GM12878 (cell line): ENCODE measurements around the gene SRD5A1. TPM values are rescaled to one million over a fixed set of nuclear protein-coding genes. Genes with fewer than 3 reads are reported as not detected.

Experiments used
- ATAC-seq: fragments of 200-7000 bp; cut with Tn5 transposase; 3 replicates; pipeline ENCODE4 v1.9.1; 2020; ENCODE audit warnings: mild to moderate bottlenecking, moderate library complexity
- BruUV-seq: library from RNA; stranded (reverse); fragments of 400-500 nt; replicated peaks from 2 replicates; lab custom pipeline; 2021; lab: Mats Ljungman, UMichigan
- CTCF ChIA-PET: fragments of 300-600 bp; sonication (Branson Sonifier 250); formaldehyde crosslinking; extraction: SDS; loops from one replicate; lab custom pipeline; 2021; ENCODE audit warnings: inconsistent platforms; lab: Yijun Ruan, JAX
- POLR2A ChIA-PET: fragments of 350-600 bp; formaldehyde crosslinking; extraction: SDS; loops from one replicate; lab custom pipeline; 2021; ENCODE audit warnings: inconsistent platforms; lab: Charles Lee
- RAD21 ChIA-PET: fragments of 300-600 bp; sonication (Branson Sonifier 250); formaldehyde crosslinking; loops from one replicate; lab custom pipeline; 2023; ENCODE audit warnings: antibody characterized with exemption; ENCODE audit not compliant: unreplicated experiment; lab: Charles Lee
- SMC1A ChIA-PET: fragments of 300-600 bp; sonication (Branson Sonifier 250); formaldehyde crosslinking; loops from one replicate; lab custom pipeline; 2023; ENCODE audit not compliant: unreplicated experiment, uncharacterized antibody; lab: Charles Lee
- DNase-seq: peaks from one replicate; pipeline ENCODE4 v3.0.0-alpha.2; 2011; ENCODE audit warnings: low read depth, low spot score
- FAIRE-seq: peaks from 3 replicates; lab custom pipeline; 2011; peaks lifted over from hg19 to GRCh38; lab: Jason Lieb, UNC
- H2AFZ ChIP-seq: 2 replicates; pipeline ENCODE4 v1.6.0; 2011; ENCODE audit warnings: low read depth, low read length, control low read depth; ENCODE audit not compliant: control insufficient read depth
- H3K27ac ChIP-seq: 2 replicates; pipeline ENCODE4 v1.5.1; 2011; ENCODE audit warnings: control low read depth; ENCODE audit not compliant: control insufficient read depth, insufficient read depth
- H3K27me3 ChIP-seq, 2 experiments: replicated peaks in 1 of 2; 2 replicates each; pipeline versions ENCODE4 v1.6.0 to v1.6.1; 2011; ENCODE audit warnings: low read length in 1 of 2; ENCODE audit not compliant: control insufficient read depth in 2 of 2, insufficient read depth in 2 of 2
- H3K36me3 ChIP-seq, 2 experiments: 2 replicates each; pipeline ENCODE4 v1.5.1; 2011; ENCODE audit warnings: low read length in 1 of 2; ENCODE audit not compliant: control insufficient read depth in 2 of 2, insufficient read depth in 2 of 2
- H3K4me1 ChIP-seq: 2 replicates; pipeline ENCODE4 v1.6.1; 2011; ENCODE audit warnings: mild to moderate bottlenecking, low read length, moderate library complexity, mixed read lengths; ENCODE audit not compliant: control insufficient read depth, insufficient read depth
- H3K4me2 ChIP-seq: 2 replicates; pipeline ENCODE4 v1.6.0; 2011; ENCODE audit warnings: control low read depth; ENCODE audit not compliant: control insufficient read depth, insufficient read depth
- H3K4me3 ChIP-seq: fragments of 200-600 bp; sonication (generic); 2 replicates; pipeline ENCODE4 v1.5.1; 2016
- H3K79me2 ChIP-seq: 2 replicates; pipeline ENCODE4 v1.6.0; 2011; ENCODE audit warnings: low read length; ENCODE audit not compliant: control insufficient read depth, insufficient read depth
- H3K9ac ChIP-seq: 2 replicates; pipeline ENCODE4 v1.8.0; 2011; ENCODE audit warnings: low read length, control low read depth, mixed read lengths; ENCODE audit not compliant: control insufficient read depth, insufficient read depth
- H3K9me3 ChIP-seq: replicated peaks from 3 replicates; pipeline ENCODE4 v1.5.1; 2011; ENCODE audit warnings: mild to moderate bottlenecking, low read length; ENCODE audit not compliant: control insufficient read depth, insufficient read depth
- H4K20me1 ChIP-seq: 2 replicates; pipeline ENCODE4 v1.6.0; 2011; ENCODE audit not compliant: control insufficient read depth, insufficient read depth
- CEBPZ ChIP-seq: fragments of 150-350 bp; IDR thresholded peaks from 2 replicates; pipeline ENCODE4 v1.6.1; 2016; ENCODE audit warnings: low read depth, low read length
- CREM ChIP-seq: IDR thresholded peaks from 2 replicates; pipeline ENCODE4 v1.6.1; 2014; ENCODE audit warnings: antibody characterized with exemption, low read depth
- E2F4 ChIP-seq: IDR thresholded peaks from 2 replicates; pipeline ENCODE4 v1.6.1; 2012; ENCODE audit warnings: low read depth, low read length, improper control_type of control experiment
- ELK1 ChIP-seq: IDR thresholded peaks from 2 replicates; pipeline ENCODE4 v1.6.1; 2012; ENCODE audit warnings: low read depth, low read length, improper control_type of control experiment
- MAX ChIP-seq: IDR thresholded peaks from 2 replicates; pipeline ENCODE4 v1.6.1; 2012; ENCODE audit warnings: low read depth, low read length, improper control_type of control experiment
- MLLT1 ChIP-seq: fragments of 450-650 bp; IDR thresholded peaks from 2 replicates; pipeline ENCODE4 v1.6.1; 2016; ENCODE audit warnings: mild to moderate bottlenecking
- RBBP5 ChIP-seq: fragments of 200-600 bp; sonication (generic); conservative IDR thresholded peaks from 2 replicates; pipeline ENCODE4 v1.6.1; 2016
- REST ChIP-seq: IDR thresholded peaks from 2 replicates; pipeline ENCODE4 v1.6.1; 2012; ENCODE audit warnings: mild to moderate bottlenecking, low read depth, low read length
- SPI1 ChIP-seq: IDR thresholded peaks from 2 replicates; pipeline ENCODE4 v1.6.1; 2011; ENCODE audit warnings: low read depth, mild to moderate bottlenecking, low read length, moderate library complexity, borderline replicate concordance; ENCODE audit not compliant: insufficient read depth
- SUZ12 ChIP-seq: fragments of 200-600 bp; sonication (generic); IDR thresholded peaks from one replicate; pipeline ENCODE4 v1.6.1; 2018; ENCODE audit warnings: antibody characterized with exemption, mild to moderate bottlenecking; ENCODE audit not compliant: unreplicated experiment
- ZBED1 ChIP-seq: IDR thresholded peaks from 2 replicates; pipeline ENCODE4 v1.6.1; 2016; ENCODE audit warnings: borderline replicate concordance
- WGBS: methylation state at CpG from one replicate; pipeline ENCODE4 v1.1.6; 2016; ENCODE audit warnings: low lambda C conversion rate; ENCODE audit not compliant: insufficient replicate concordance, insufficient coverage; ENCODE audit errors: missing lambda C conversion rate; 5-methylcytosine and 5-hydroxymethylcytosine counted together
- in situ Hi-C: fragments of 300-500 bp; cut with MboI; formaldehyde crosslinking; loops from 9 replicates; pipeline ENCODE4 v1.14.3; 2018; ENCODE audit warnings: mixed read lengths
- intact Hi-C: fragments of 100-400 bp; cut with micrococcal nuclease; formaldehyde crosslinking; loops from one replicate; pipeline ENCODE4 v1.14.2; 2022; ENCODE audit not compliant: unreplicated experiment
- polyA plus RNA-seq, 11 experiments: library from polyadenylated mRNA; depleted of rRNA in 4 of 11; unstranded in 6 of 11; stranded (reverse) in 5 of 11; fragments of >200 nt; fragmentation: Nextera tagmentation in 4 of 11; fragmentation: Illumina TruSeq in 1 of 11; extraction: Ambion mirVana in 4 of 11; extraction: Trizol in 1 of 11; gene quantifications; 1 replicate in 1 of 11; 2 replicates in 10 of 11; pipeline versions ENCODE4 v1.2.1 to v1.2.3, GENCODE V29; 2011 to 2016; ENCODE audit warnings: inconsistent platforms in 2 of 11, missing spikeins in 2 of 11, low read depth in 1 of 11
- total RNA-seq, 4 experiments: library from RNA; depleted of rRNA in 3 of 4; stranded (reverse); fragments of >200 nt in 3 of 4; fragmentation: Illumina TruSeq in 1 of 4; extraction: Trizol in 1 of 4; gene quantifications; 2 replicates each; pipeline versions ENCODE4 v1.2.1 to v1.2.3, GENCODE V29; 2013 to 2021

SRD5A1 gene
- total and polyA plus RNA-seq, 10 of the 15 experiments (the other 5 are each of a cell fraction or from before 2014, with no cell fraction given): 0.76 to 20.1 (median 12.3) TPM

GRCh38 chr5:6673031-6673430 is 39.8 kb downstream of the SRD5A1 start (continued):
- TF ChIP-seq CEBPZ (no peak), RBBP5 (no peak), SUZ12 (no peak)
- TF ChIP-seq, all 136 proteins: peak for 0

GRCh38 chr5:6673963-6674362 is 40.7 kb downstream of the SRD5A1 start:
- FAIRE-seq (no peak), DNase-seq (no peak), ATAC-seq (no peak)
- POLR2A ChIA-PET: no interaction called here
- no TSS peak for BruUV-seq
- in situ Hi-C loops: no loop called here
- H3K27me3 ChIP-seq: no peaks in the 10 kb centered on the region
- no peak overlapping the region for H2AFZ ChIP-seq
- H3K4me1 ChIP-seq: no peaks in the 10 kb centered on the region
- intact Hi-C loops: no loop called here
- no peaks in the 10 kb centered on the region for H4K20me1 ChIP-seq
- WGBS: 100% methylated on average over 1 of the region's 1 CpG
- no peaks in the 10 kb centered on the region; the same call in 2 of the 3 replicates for H3K9me3 ChIP-seq
- H3K27ac ChIP-seq: no peak overlapping the region
- no peaks in the 10 kb centered on the region for H3K79me2 ChIP-seq
- no peak overlapping the region for H3K4me3 ChIP-seq
- H3K9ac ChIP-seq: no peak overlapping the region
- RAD21 ChIA-PET: interaction anchor here (1.5 kb wide), 1 partner anchor 71 kb away, joined by 3 read pairs; no protein-coding TSS in a partner anchor
- no peaks in the 10 kb centered on the region; a peak in 2 of 4 replicates for H3K36me3 ChIP-seq
- SMC1A ChIA-PET: no interaction called here
- H3K4me2 ChIP-seq: no peak overlapping the region
- CTCF ChIA-PET: interaction anchor here (1.5 kb wide), 1 partner anchor 92 kb away, joined by 4 read pairs; no protein-coding TSS in a partner anchor
- no peak for TF ChIP-seq CREM
- TF ChIP-seq RBBP5: no peak
- no peak for TF ChIP-seq ZBED1
- TF ChIP-seq E2F4: no peak
- no peak for TF ChIP-seq MAX
- no peak for TF ChIP-seq ELK1
- TF ChIP-seq SPI1: no peak
- TF ChIP-seq MLLT1: no peak
- no peak for TF ChIP-seq REST
